Left cardiac atrium (tissue), 4 donors: Measurements from ENCODE around the gene DNMBP. TPM values are rescaled to one million over a fixed set of nuclear protein-coding genes. Genes with fewer than 3 reads are reported as not detected.
A peak's percentile ranks its signal among the peaks of the same experiment; 100 is the strongest.
"Not testable (repeated sequence)": the region's sequence is repeated elsewhere in the genome, so short reads cannot be mapped to it uniquely, and the experiment has no call there.

Experiments
- ATAC-seq, 2 donors: fragments of 200-7000 bp; cut with Tn5 transposase; one replicate each; pipeline ENCODE4 v1.9.1; 2020; ENCODE audit warnings: mild to moderate bottlenecking in 2 of 2, moderate library complexity in 2 of 2
- DNase-seq: peaks from one replicate; pipeline ENCODE4 v3.0.0-alpha.2; 2020
- intact Hi-C, 2 donors: fragments of 100-400 bp; cut with DNase I; formaldehyde crosslinking; loops; one replicate each; pipeline versions ENCODE4 v1.14.1 to v1.15.1; 2022 to 2023
- total RNA-seq, 2 donors: library from RNA; stranded (reverse); fragmentation: NEBNext Ultra II Directional; extraction: Animal tissue kit (Norgen Biotek cat#: 25700); gene quantifications; one replicate each; pipeline ENCODE4 v1.2.1, GENCODE V29; 2021
- donor health status: DM: no; HTN: yes; CAD: no.
- donor health status: DM: no; HTN: yes; CAD: no; lungs with severe emphysema.
- donor health status: DM: yes; HTN: yes; CAD: no.
- donor health status: Dilated cardiomyopathy.

The DNMBP gene
- total RNA-seq, 2 donors from 2014 or later, result 6.7 to 7.9 TPM

GRCh38 chr10:99888622-99889021 lies 121.1 kb downstream of the DNMBP start:
- DNase-seq (no peak), ATAC-seq (no peak)
- intact Hi-C loops, result no loop called here

DNA sequence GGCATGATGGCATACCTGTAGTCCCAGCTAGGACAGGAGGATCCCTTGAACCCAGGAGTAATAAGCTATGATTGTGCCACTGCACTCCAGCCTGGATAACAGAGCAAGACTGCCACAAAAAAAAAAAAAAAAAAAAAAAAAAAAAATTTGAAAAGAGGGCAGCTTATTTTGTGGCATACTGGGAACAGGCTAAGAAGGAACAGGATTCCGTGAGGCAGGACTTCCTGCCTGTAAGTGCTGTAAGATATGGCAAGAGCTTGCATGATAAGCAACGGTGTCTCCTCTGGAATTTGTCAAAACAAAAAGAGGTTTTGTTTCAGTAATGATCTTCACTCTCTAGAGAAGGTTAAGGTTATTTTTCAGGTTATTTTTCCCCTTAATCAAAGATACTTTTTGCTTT lies 126.2 kb downstream of the DNMBP start:
- intact Hi-C loops, result no loop called here
- ATAC-seq (no peak), DNase-seq (no peak)

DNA sequence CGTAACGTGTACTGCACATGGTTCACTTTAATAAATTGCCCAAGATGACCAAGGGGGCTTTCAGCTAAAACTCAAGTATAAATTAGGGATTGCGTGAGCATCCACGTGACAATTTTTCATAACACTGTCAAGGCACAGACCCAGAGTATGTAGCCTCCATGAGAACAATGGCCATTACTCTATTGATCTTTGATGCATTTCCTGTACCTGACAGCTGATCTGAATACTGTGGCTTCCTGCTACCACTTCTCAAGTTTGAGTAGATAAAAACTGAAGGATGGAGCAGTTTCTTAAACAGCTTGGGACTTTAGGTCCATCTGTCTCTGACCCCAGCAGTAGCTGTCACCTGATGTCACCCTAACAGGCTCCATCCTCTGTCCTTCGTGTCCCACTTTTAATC lies 128.4 kb downstream of the DNMBP start:
- intact Hi-C loops, result no loop called here
- ATAC-seq (no peak), DNase-seq (no peak)

DNA sequence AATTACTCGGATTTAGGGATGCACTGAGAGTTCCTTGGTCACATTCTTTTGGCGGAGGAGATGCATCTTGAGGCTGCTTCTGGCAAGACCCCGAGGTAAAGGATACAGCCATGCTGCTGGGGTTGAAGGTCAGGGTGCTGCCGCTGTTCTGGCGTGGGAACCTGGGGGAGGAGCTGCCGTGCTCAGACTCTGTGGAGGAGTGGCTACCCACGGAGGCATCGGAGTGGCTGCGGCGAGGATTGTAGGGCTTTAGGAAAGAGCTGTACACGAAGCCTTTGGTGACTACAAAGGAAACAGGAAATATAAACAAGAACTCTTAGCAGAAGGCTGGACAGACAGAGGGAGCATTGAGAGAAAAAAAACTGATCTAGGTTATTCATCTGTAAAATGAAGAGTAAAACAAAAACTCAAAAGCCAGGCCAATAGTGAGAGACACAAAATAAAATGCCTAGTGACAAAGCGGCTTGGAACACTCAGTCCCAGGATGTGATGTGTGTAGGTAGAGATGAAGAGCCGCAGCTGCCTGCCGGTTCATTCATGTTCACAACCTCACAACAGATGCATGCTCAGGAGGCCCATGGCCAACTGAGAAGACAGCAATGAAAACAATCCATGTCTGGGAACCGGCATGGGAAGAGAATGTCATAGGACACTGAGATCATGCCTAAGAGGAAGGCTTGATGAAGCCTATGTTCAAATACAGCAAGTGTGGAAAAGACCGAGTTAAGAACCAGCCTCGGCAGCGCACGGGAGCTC lies 129.5 kb downstream of the DNMBP start:
- peak; percentile 53 for DNase-seq

GRCh38 chr10:99875473-99875872 lies 134.3 kb downstream of the DNMBP start:
- DNase-seq (no peak), ATAC-seq (no peak)
- intact Hi-C loops, result no loop called here

More for the DNA sequence above, 129.5 kb downstream of the DNMBP start:
- ATAC-seq, result peak in 1 of 2 donors; percentile 64
- intact Hi-C loops, result no loop called here

DNA sequence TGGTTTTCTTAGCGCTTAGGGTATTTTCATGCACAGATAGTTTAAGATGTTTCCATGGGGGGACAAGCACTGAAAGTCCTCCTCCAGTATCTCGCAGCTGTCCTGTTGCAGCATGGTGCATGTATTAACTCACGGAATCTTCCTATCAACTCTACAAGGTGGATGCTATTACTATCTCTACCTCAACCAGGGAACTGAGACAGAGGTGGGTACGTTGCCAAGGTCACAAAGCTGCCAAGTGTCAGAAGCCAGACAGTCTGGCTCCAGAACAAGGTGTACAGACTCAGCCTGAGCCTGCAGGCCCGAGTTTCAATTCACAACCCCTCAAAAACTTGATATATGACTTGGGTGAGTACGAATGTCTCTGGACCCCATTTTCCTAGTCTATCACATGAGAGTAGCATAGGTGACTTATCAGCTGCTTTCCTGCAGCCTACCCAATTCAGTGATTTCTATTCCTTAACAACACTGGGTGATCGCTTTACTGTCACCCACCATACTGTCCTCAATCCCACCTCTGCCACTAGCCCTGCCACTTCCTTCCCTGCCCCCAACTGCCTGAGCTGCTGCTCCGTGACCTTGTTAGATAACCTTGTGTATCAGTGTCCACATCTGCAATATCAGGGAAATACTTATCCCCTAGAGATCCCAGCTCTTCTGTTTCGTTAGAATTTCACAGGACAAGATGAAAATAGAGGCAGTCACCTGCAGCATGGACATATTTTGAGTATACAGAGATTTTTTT lies 135.2 kb downstream of the DNMBP start:
- intact Hi-C loops, result no loop called here
- no peak for ATAC-seq

GRCh38 chr10:99873846-99874245 lies 135.9 kb downstream of the DNMBP start:
- no peak for ATAC-seq
- DNase-seq, result no peak
- intact Hi-C loops, result no loop called here

More for the DNA sequence above, 135.2 kb downstream of the DNMBP start:
- DNase-seq, result no peak

- peak in 1 of 2 donors; percentile 34 for ATAC-seq
- intact Hi-C loops, result no loop called here
Measured at GRCh38 chr10:99872367-99873162, 137.2 kb downstream of the DNMBP start.

GRCh38 chr10:99870123-99870730 lies 139.5 kb downstream of the DNMBP start:
- intact Hi-C loops, result no loop called here
- ATAC-seq (no peak), DNase-seq (no peak)

More at GRCh38 chr10:99872367-99873162, 137.2 kb downstream of the DNMBP start:
- no peak for DNase-seq

- ATAC-seq, result no peak
- DNase-seq, result no peak
- intact Hi-C loops, result no loop called here
Measured at GRCh38 chr10:99869581-99870122, 140.1 kb downstream of the DNMBP start.

DNA sequence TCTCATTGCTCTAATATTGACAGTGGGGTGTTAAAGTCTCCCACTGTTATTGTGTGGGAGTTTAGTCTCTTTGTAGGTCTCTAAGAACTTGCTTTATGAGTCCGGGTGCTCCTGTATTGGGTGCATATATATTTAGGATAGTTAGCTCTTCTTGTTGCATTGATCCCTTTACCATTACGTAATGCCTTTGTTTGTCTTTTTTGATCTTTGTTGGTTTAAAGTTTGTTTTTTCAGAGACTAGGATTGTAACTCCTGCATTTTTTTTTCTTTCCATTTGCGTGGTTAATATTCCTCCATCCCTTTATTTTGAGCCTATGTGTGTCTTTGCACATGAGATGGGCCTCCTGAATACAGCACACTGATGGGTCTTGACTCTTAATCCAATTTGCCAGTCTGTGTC lies 142.5 kb downstream of the DNMBP start:
- intact Hi-C loops, DNase-seq, ATAC-seq: not testable (repeated sequence)

- intact Hi-C loops, ATAC-seq, DNase-seq: not testable (repeated sequence)
Measured at GRCh38 chr10:99863535-99864240, 146.1 kb downstream of the DNMBP start.

DNA sequence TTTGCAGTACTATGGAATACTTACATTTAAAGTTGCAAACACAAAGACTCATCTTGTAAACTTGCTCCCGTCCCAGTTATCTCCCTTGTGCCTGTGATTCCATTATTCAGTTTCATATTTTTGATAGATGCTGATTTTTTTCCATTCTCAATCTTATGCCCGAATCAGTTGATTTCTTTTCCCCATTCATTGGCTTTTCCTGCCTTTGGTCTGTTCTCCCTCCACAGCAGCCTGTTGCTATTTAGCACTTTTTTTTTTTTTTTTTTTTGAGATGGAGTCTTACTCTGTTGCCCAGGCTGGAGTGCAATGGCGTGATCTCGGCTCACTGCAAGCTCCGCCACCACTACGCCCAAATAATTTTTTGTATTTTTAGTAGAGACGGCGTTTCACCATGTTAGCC lies 149.3 kb downstream of the DNMBP start:
- ATAC-seq, result no peak
- no peak for DNase-seq
- intact Hi-C loops, result no loop called here

- intact Hi-C loops, result no loop called here
- ATAC-seq (no peak), DNase-seq (no peak)
Measured at GRCh38 chr10:99859585-99859984, 150.2 kb downstream of the DNMBP start.

GRCh38 chr10:99858849-99859248 lies 150.9 kb downstream of the DNMBP start:
- ATAC-seq (no peak), DNase-seq (no peak)
- intact Hi-C loops, result no loop called here

- intact Hi-C loops, result no loop called here
- ATAC-seq (no peak), DNase-seq (no peak)
Measured at GRCh38 chr10:99855479-99856071, 154.2 kb downstream of the DNMBP start.

DNA sequence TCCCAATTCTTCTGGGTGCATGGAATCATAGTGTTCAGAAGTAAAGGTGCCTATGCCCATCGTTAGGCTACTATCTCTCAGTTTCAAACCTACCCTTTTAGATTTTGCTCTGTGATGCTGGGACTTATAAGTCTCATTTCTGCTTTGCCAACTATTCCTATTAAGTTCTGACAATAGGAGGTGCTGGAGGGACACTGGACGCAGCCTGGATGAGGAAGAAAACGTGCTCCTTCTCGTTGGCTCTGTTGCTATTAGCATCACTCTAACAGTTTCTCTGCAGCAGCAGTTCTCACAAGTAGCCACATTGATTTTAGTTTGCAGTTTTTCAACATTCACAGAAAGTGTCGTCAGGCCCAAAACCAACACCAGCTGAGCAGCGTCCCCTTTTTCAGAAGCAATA lies 154.9 kb downstream of the DNMBP start:
- intact Hi-C loops, result no loop called here
- ATAC-seq (peak in 1 of 2 donors; percentile 50), DNase-seq (no peak)

DNA sequence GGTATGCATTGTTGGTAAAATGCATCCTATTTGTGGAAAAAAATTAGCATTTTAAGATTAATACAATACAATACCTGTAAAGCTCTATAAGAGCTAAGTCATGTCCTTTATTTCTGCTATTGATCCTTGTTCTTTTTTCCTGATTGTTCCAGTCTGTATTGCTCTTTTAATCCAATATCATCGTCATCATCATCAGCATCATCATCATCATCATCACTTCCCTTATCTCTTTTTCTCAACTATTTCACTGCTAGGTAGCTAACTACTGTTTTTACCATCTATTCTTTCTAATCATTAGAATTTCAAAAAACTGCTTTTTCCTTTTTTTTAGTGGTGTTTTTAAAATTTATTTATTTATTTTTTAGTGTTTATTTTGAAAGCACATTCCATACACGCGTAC lies 156.1 kb downstream of the DNMBP start:
- DNase-seq, result no peak
- intact Hi-C loops, result no loop called here
- ATAC-seq, result no peak
